HG03442 (cell line): ENCODE data around the gene NEURL2.
A peak's percentile ranks its signal among the peaks of the same experiment; 100 is the strongest.
"Not testable (repeated sequence)": the region's sequence is repeated elsewhere in the genome, so short reads cannot be mapped to it uniquely, and the experiment has no call there.

ENCODE experiments used
- ATAC-seq: cut with Tn5 transposase; IDR thresholded peaks from one replicate; pipeline ENCODE4 v1.9.1; 2021; ENCODE audit warnings: mild to moderate bottlenecking, moderate library complexity; ENCODE audit not compliant: unreplicated experiment

The NEURL2 gene

DNA sequence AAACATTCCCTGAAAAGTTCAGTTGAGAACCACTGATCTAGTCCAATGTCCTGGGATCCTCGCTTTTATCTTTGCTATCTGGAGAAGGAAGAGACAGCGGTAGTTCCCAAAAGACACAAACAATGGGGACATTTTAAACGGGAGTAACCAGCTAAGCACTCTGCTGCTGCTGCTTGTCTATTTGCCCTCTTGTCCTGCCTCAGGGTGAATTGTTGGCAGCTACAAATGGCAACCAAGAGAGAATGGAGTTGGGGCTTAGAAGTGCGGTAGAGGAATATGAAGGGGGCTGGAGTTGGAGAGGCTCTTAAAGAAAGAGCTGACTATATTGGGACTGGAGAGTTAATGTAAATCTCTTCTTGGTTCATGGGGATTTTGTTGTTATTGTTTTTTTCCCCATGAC lies 16.4 kb downstream of the NEURL2 start:
- no peak for ATAC-seq

DNA sequence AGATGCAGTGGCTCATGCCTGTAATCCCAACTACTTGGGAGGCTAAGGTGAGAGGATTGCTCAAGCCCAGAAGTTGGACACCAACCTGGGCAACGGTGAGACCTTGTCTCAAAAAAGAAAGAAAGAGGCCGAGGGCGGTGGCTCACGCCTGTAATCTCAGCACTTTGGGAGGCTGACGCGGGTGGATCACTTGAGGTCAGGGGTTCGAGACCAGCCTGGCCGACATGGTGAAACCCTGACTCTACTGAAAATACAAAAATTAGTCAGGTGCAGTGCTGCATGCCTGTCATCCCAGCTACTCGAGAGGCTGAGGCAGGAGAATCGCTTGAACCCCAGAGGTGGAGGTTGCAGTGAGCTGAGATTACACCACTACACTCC lies 16.9 kb downstream of the NEURL2 start:
- not testable (repeated sequence) for ATAC-seq

DNA sequence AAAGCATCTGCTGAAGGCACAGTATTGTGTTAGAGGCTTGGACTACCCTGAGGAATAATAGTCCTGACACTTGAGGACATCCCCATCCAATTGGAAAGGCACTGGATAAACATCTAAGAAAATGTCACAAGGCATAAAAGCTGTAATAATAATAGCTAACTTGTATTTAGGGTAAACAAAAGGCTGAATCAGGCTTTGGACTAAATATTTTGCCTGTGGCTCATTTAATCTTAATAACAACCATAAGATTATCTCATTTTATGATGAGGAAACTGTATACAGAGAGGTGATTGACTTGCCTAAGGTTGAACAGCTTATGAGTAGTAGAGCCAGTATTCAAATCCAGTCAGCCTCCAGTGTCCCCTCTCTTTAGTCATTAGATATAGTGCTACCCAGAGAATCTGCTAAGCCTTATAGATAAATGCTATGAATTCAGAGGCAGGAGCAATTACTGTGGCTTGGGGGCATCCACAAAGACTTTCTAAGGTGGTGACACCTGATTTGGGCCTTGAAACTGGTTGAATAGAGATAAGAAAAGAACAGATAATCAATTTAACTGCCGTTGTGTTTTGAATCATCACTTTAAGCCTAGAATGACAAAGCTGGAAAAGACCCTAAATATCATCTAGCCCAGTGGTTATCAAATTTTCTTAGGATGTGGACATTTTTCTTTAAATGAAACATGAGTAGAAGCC lies 17.5 kb downstream of the NEURL2 start:
- ATAC-seq = no peak

GRCh38 chr20:45872626-45873025 lies 18.4 kb downstream of the NEURL2 start:
- ATAC-seq = no peak

DNA sequence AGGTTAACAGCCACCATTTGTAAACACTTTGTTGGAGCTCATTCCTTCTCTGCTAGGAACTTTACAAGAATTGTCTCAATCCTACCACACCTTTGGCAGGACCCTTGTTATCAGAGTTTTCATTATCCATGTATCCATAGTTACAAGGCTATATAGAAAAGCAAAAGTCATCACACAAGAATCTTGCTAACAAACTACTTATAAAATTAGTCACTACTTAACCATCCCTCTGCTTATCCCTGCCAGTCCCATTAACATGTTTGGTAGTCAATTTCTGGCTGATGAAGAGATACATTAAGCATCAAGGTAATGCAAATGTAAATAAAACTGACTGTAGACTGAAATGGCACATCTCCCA lies 23.2 kb downstream of the NEURL2 start:
- ATAC-seq = no peak

DNA sequence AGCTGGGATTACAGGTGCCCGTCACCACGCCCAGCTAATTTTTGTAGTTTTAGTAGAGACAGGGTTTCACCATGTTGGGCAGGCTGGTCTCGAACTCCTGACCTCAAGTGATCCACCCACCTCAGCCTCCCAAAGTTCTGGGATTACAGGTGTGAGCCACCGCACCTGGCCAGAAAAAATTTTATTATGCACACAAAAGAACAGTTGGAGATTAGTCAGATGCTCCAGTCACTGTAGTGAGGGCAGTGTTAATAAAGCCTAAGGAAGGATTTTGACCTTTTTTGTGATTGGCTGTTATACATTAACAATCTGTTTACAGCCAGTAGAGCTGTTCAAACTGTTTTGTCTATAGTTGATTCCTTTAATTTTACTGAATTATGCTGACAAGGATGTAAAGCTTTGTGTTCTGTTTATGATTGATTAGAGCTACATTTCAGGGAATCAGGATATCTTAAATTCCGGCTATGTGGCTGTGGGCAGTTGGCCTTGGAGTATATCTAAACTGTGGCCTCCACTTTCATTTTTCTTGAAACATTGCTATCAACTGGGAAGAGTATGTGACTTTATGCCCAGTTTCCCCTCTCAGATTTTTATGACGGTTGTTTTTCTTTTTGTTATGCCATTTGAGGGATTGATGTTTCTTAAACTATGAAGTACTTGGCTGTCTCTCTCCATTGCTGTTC lies 23.7 kb downstream of the NEURL2 start:
- no peak for ATAC-seq

DNA sequence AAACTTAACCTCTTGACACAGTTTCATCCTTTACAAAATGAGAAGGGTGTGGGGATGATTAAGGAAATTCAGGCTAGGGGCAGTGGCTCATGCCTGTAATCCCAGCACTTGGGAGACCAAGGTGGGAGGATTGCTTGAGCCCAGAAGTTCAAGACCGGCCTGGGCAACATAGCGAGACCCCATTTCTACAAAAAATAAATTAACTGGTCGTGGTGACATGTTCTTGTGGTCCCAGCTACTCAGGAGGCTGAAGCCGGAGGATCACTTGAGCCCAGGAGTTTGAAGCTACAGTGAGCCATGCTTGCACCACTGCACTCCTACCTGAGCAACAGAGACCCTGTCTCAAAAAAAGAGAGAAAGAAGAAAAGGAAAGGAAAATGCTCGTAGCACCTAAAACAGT lies 24.6 kb downstream of the NEURL2 start:
- ATAC-seq = no peak

GRCh38 chr20:45863543-45864470 lies 27.2 kb downstream of the NEURL2 start:
- no peak for ATAC-seq

GRCh38 chr20:45861221-45862075 lies 29.6 kb downstream of the NEURL2 start:
- ATAC-seq = no peak

DNA sequence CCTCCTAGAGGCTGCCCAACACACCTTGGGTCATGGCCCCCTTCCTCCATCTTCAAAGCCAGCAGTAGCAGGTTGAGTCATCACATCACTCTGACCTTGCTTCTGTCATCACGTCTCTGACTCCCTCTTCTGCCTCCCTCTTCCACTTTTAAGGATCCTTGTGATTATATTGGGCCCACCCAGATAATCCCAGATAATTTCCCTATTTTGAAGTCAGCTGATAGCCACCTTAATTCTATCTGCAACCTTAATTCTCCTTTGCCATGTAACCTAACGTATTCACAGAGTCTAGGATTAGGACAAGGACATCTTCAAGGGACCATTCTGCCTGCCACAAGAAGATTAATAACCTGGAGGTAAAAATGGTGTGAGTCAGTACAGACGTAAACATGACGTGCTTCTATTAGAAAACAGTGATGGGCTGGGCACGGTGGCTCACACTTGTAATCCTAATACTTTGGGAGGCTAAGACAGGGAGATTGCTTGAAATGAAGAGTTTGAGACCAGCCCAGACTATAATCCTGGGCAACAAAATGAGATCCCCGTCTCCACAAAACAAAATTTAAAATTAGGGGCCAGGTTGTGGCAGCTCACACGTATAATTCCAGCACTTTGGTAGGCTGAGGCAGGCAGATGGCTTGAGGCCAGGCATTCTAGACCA lies 30.3 kb downstream of the NEURL2 start:
- no peak for ATAC-seq

DNA sequence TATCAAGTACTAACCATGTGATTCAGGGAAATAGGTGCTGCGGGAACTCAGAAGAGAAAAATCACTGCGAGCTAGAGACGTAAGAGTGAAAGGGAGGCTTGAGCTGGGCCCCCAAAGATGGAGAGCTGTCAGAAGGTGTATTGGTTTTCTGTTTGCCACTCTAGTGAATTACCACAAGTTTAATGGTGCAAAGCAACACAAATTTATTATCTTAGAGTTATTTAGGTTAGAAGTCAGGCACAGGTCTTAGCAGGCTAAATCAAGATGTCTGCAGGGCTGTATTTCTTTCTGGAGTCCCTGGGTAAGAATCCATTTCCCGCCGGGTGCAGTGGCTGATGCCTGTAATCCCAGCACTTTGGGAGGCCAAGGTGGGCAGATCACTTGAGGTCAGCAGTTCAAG lies 31.1 kb downstream of the NEURL2 start:
- no peak for ATAC-seq

DNA sequence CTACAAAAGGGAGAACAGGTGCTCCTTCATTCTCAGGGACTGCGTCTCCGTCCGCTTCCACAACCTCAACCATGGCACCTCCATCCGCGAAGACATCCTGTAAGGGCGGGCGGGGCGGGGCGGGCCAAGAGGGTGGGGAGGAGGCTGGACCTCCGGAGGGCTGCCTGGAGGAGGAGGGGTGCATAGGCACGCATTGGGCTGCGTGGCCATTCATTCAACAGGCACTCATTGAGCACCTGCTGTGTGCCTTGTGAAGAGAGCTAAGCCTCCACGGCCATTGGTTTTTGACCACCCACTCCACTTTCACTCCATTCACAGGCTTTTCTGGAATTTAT lies 33.2 kb downstream of the NEURL2 start:
- ATAC-seq = no peak

- ATAC-seq = peak; percentile 96
Observed at GRCh38 chr20:45857114-45857881, 33.7 kb downstream of the NEURL2 start, which contains the start of the genes ACOT8 and ZSWIM3. TSS of gene ACOT8 (minus strand) at chr20:45857392. CDS start at chr20:45857315, 77 bp downstream. TSS of gene ZSWIM3 (plus strand) at chr20:45857614. CDS start at chr20:45857826, 212 bp downstream.

DNA sequence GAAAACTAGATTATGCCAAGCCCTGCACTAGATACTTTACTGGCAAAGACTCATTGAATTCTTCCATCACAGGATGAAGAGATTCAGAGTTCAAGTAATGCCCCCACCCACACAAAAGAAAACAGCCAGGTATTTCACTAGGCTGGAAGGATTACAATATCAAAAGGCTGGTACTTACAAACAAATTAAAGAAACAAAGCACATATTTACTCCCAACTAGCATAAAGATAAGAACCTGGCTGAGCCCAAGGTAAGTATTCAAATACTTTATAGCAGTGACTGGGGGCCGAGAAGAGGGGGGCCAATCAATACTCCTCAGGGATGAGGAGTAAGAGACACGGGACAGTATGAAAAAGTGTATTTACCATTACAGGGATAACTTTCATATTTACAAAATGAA lies 37.5 kb downstream of the NEURL2 start:
- no peak for ATAC-seq

GRCh38 chr20:45852326-45852725 lies 38.7 kb downstream of the NEURL2 start:
- ATAC-seq = no peak

DNA sequence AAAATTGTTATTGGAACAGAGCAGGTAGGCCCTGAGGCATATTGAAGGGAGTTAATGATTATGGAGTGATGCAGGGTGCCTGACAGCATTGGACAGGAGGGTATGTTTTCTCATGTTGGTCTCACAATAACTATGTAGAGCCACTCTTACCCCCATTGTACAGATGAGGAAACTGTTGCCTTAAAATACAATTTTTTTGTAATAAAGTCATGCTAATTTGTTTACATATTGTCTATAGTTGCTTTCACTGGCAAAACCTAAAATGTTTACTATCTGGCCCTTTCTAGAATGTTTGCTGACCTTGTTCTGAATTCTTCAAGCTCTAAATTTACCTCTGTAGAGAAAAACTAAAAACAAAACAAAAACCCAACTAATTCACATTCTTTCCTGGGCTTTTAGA lies 39.5 kb downstream of the NEURL2 start:
- no peak for ATAC-seq

- ATAC-seq = no peak
Observed at GRCh38 chr20:45850926-45851325, 40.1 kb downstream of the NEURL2 start.

DNA sequence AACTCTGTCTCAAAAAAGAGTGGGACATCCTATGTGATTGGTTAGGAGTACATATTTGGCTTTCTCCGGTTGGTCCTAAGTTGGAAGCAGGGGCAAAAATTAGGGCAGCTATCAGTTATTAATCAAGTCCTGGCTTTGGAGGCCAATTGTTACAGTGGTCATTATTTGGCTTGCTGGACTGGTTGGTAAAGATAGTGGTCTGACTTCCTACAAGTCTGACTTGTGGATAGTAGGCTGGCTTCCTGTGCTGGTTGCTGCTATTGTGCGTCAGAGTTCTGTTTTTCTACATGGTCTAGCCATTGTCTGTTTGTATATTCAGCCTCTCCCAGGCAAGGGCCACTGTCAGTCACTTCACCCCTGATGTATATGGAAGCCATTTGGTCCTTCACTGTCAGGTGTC lies 40.8 kb downstream of the NEURL2 start:
- no peak for ATAC-seq

- no peak for ATAC-seq
Observed at GRCh38 chr20:45848969-45849582, 41.9 kb downstream of the NEURL2 start.
